ENCODE results near the gene TMEM178B.

Gene TMEM178B

GRCh38 chr7:141042222-141043193 is 31.4 kb upstream of the TMEM178B start:
- Histone ChIP-seq H3K27me3 (ENCODE audit: insufficient read depth, insufficient read length) (no peaks in the 10 kb centered on the region), H3K9ac (ENCODE audit: insufficient read length, low read depth) (no peak overlapping the region), H3K36me3 (ENCODE audit: insufficient read depth, insufficient read length, low read length) (no peaks in the 10 kb centered on the region), H3K4me1 (ENCODE audit: insufficient read depth, insufficient read length) (no peaks in the 10 kb centered on the region), H3K9me3 (ENCODE audit: insufficient read depth, low read length) (no peaks in the 10 kb centered on the region), H3K4me3 (ENCODE audit: insufficient read length, low read depth) (no peak overlapping the region)
- no peak for TF ChIP-seq YY1 (IDR thresholded peaks at IDR 0.05; ENCODE audit: insufficient read depth, insufficient read length)
- TF ChIP-seq ZNF274 (IDR thresholded peaks at IDR 0.05; ENCODE audit: low read depth, low read length): no peak
- no peak for TF ChIP-seq SUZ12 (IDR thresholded peaks at IDR 0.05; ENCODE audit: extremely low read depth, insufficient read depth, insufficient read length)
- no peak for DNase-seq (ENCODE audit: low read depth, low spot score)

- H3K36me3 ChIP-seq (ENCODE audit: insufficient read depth, insufficient read length, low read length): no peaks in the 10 kb centered on the region
- H3K9me3 ChIP-seq (ENCODE audit: insufficient read depth, low read length): no peaks in the 10 kb centered on the region
- no peak for DNase-seq (ENCODE audit: low read depth, low spot score)
- no peak overlapping the region for H3K4me3 ChIP-seq (ENCODE audit: insufficient read length, low read depth)
- H3K4me1 ChIP-seq (ENCODE audit: insufficient read depth, insufficient read length): no peaks in the 10 kb centered on the region
- no peaks in the 10 kb centered on the region for H3K27me3 ChIP-seq (ENCODE audit: insufficient read depth, insufficient read length)
- TF ChIP-seq ZNF274 (IDR thresholded peaks at IDR 0.05; ENCODE audit: low read depth, low read length): no peak
- TF ChIP-seq SUZ12 (IDR thresholded peaks at IDR 0.05; ENCODE audit: extremely low read depth, insufficient read depth, insufficient read length): no peak
- no peak for TF ChIP-seq YY1 (IDR thresholded peaks at IDR 0.05; ENCODE audit: insufficient read depth, insufficient read length)
- no peak overlapping the region for H3K9ac ChIP-seq (ENCODE audit: insufficient read length, low read depth)
These were observed 30.2 kb upstream of the TMEM178B start for GRCh38 chr7:141043616-141044015.

- DNase-seq (ENCODE audit: low read depth, low spot score): no peak
- H3K9ac ChIP-seq (ENCODE audit: insufficient read length, low read depth): no peak overlapping the region
These were observed 28.6 kb upstream of the TMEM178B start for GRCh38 chr7:141045126-141045841.

GRCh38 chr7:141045842-141046620 is 27.8 kb upstream of the TMEM178B start:
- no peak for DNase-seq (ENCODE audit: low read depth, low spot score)
- Histone ChIP-seq H3K4me3 (ENCODE audit: insufficient read length, low read depth) (no peak overlapping the region), H3K4me1 (ENCODE audit: insufficient read depth, insufficient read length) (no peaks in the 10 kb centered on the region), H3K36me3 (ENCODE audit: insufficient read depth, insufficient read length, low read length) (no peaks in the 10 kb centered on the region), H3K9ac (ENCODE audit: insufficient read length, low read depth) (no peak overlapping the region), H3K9me3 (ENCODE audit: insufficient read depth, low read length) (no peaks in the 10 kb centered on the region), H3K27me3 (ENCODE audit: insufficient read depth, insufficient read length) (no peaks in the 10 kb centered on the region)
- TF ChIP-seq YY1 (IDR thresholded peaks at IDR 0.05; ENCODE audit: insufficient read depth, insufficient read length): no peak
- no peak for TF ChIP-seq SUZ12 (IDR thresholded peaks at IDR 0.05; ENCODE audit: extremely low read depth, insufficient read depth, insufficient read length)
- TF ChIP-seq ZNF274 (IDR thresholded peaks at IDR 0.05; ENCODE audit: low read depth, low read length): no peak

More at GRCh38 chr7:141045126-141045841, 28.6 kb upstream of the TMEM178B start:
- Histone ChIP-seq H3K9me3 (ENCODE audit: insufficient read depth, low read length) (no peaks in the 10 kb centered on the region), H3K4me1 (ENCODE audit: insufficient read depth, insufficient read length) (no peaks in the 10 kb centered on the region), H3K36me3 (ENCODE audit: insufficient read depth, insufficient read length, low read length) (no peaks in the 10 kb centered on the region), H3K27me3 (ENCODE audit: insufficient read depth, insufficient read length) (no peaks in the 10 kb centered on the region), H3K4me3 (ENCODE audit: insufficient read length, low read depth) (no peak overlapping the region)
- TF ChIP-seq ZNF274 (IDR thresholded peaks at IDR 0.05; ENCODE audit: low read depth, low read length): no peak
- no peak for TF ChIP-seq YY1 (IDR thresholded peaks at IDR 0.05; ENCODE audit: insufficient read depth, insufficient read length)
- no peak for TF ChIP-seq SUZ12 (IDR thresholded peaks at IDR 0.05; ENCODE audit: extremely low read depth, insufficient read depth, insufficient read length)

GRCh38 chr7:141053626-141054025 is 20.2 kb upstream of the TMEM178B start:
- Histone ChIP-seq H3K9me3 (ENCODE audit: insufficient read depth, low read length) (no peaks in the 10 kb centered on the region), H3K27me3 (ENCODE audit: insufficient read depth, insufficient read length) (no peaks in the 10 kb centered on the region), H3K4me3 (ENCODE audit: insufficient read length, low read depth) (no peak overlapping the region), H3K36me3 (ENCODE audit: insufficient read depth, insufficient read length, low read length) (no peaks in the 10 kb centered on the region), H3K4me1 (ENCODE audit: insufficient read depth, insufficient read length) (no peaks in the 10 kb centered on the region), H3K9ac (ENCODE audit: insufficient read length, low read depth) (no peak overlapping the region)
- no peak for DNase-seq (ENCODE audit: low read depth, low spot score)
- TF ChIP-seq ZNF274 (IDR thresholded peaks at IDR 0.05; ENCODE audit: low read depth, low read length) (no peak), YY1 (IDR thresholded peaks at IDR 0.05; ENCODE audit: insufficient read depth, insufficient read length) (no peak), SUZ12 (IDR thresholded peaks at IDR 0.05; ENCODE audit: extremely low read depth, insufficient read depth, insufficient read length) (no peak)

DNA sequence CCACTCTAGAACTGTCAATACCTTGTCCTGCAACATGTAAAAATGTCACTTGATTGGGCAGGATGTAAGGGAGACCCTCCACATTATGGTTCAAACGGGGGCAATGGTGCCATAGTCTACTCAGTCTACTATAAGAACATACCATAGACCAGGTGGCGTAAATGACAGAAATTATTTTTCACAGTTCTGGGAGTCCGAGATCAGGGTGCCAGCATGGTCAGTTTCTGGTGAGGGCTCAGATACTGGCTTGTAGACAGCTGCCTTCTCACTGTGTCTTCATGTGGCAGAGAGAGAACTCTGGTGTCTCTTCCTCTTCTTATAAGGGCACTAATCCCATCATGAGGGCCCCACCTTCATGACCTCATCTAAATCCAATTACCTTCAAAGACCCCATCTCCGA is 18.7 kb upstream of the TMEM178B start:
- no peaks in the 10 kb centered on the region for H3K27me3 ChIP-seq (ENCODE audit: insufficient read depth, insufficient read length)
- H3K4me1 ChIP-seq (ENCODE audit: insufficient read depth, insufficient read length): no peaks in the 10 kb centered on the region
- TF ChIP-seq YY1 (IDR thresholded peaks at IDR 0.05; ENCODE audit: insufficient read depth, insufficient read length) (no peak), ZNF274 (IDR thresholded peaks at IDR 0.05; ENCODE audit: low read depth, low read length) (no peak), SUZ12 (IDR thresholded peaks at IDR 0.05; ENCODE audit: extremely low read depth, insufficient read depth, insufficient read length) (no peak)
- no peak overlapping the region for H3K4me3 ChIP-seq (ENCODE audit: insufficient read length, low read depth)
- no peak for DNase-seq (ENCODE audit: low read depth, low spot score)
- H3K9ac ChIP-seq (ENCODE audit: insufficient read length, low read depth): no peak overlapping the region
- H3K9me3 ChIP-seq (ENCODE audit: insufficient read depth, low read length): no peaks in the 10 kb centered on the region
- no peaks in the 10 kb centered on the region for H3K36me3 ChIP-seq (ENCODE audit: insufficient read depth, insufficient read length, low read length)

All from NT2/D1 (cell line).